Activated CD8-positive, alpha-beta memory T cell treated with anti-CD3 and anti-CD28 coated beads for 48 hours (primary cell): Measurements from ENCODE around the gene HERC2.

Experiments
- DNase-seq, 3 experiments: peaks; one replicate each; pipeline ENCODE4 v3.0.0-alpha.2; 2020; ENCODE audit warnings: low read depth in 2 of 3, low spot score in 2 of 3

Gene HERC2

DNA sequence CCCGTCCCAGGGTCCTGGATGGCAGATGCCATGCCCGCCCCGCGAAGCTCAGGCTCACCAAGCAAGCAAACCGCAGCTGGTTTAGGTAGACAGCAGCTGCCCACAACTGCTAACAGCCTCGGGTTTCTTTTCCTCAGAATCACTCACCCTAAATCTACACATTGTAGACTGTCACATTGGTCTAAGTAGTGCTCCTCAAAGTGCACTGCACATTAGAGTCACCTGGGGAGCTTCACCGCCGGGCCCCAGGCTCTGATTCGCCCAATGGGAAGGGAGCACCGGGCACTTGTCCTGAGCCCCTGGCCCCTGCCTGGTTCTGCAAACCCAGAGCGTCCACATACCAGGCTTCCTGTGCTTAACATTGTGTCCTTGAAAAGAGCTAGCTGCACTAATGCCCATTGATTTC is 223.6 kb downstream of the HERC2 start:
- DNase-seq: no peak

DNA sequence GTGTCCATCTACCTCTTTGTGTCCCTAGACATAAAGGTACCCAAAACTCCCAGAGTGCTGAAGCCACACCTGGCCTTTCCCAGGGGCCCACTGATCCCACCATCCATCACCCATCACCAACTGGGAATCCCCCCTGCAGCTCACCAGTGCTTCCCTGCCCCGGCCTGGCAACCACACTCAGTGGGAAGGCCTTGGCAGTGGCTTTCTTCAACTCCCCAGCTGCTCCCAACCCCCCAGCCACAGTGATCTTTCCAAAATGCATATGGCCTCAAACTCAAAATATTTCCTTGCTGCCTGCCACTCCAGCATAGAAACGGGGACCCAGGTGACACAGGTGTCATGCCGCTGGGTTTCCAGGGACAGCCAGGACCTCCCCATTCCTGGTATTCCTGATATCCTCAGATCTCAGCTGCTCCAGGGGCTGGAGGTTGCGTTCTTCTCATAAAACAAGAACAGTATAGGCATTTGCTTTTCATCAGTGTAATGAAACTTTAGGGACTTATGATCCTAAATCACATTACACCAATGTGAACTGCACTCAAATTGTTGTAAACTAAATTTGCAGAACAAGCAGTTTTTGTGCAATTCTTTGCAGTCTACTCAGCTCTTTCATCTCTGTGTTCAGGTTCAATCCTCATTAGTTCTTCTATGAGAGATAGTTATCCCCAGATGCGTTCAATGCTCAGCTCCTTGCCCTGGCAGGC is 224.2 kb downstream of the HERC2 start:
- DNase-seq: no peak

DNA sequence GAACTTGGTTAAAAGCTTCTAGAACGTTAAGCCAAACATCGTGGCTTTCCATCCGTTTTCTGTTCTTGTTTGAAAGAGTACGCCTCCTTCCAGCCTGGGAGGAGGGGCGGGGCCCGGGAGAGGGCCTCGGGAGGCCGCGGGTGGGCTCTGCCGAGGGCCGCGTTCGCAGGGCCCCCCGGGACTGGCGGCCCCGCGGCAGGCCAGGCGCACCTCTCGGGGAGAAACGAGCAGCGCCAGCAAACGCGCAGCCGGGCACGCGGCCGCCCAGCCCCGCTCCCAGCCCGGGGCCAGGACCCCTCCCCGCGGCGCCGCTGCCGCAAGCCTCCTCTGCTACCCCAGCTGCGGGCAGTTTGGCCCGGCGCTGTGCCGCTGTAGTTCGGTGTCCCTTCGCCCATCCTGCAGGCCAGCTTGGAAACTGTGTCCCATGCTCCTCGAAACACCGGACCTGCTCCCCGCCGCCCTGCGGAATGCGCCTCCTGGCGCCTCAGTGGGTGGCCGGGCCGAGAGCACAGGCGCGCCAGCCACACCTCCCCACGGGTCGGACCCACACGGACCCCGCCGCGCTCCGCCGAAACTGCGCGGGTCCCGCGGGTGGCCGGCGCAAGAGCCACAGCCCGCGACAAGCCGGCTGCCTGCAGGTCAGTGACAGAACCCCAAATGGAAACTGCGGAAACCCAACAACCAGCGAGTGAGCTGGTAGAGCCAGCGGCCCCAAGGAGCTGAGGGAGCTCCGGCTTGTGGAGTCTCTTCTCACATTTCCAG is 225.1 kb downstream of the HERC2 start:
- no peak for DNase-seq

DNA sequence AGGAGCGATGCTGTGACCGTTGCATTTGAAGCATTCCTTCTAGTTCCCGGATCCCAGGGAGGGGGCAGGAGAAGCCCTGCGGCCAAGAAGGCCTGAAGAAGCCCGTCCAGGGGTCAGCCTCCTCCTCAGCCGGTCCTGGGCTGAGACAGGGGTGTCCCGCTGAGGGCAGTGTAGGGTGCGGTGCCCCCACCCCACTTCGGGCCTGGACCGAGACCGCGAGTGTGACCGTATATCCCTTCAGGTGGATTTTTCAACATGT is 225.6 kb downstream of the HERC2 start:
- DNase-seq: no peak

DNA sequence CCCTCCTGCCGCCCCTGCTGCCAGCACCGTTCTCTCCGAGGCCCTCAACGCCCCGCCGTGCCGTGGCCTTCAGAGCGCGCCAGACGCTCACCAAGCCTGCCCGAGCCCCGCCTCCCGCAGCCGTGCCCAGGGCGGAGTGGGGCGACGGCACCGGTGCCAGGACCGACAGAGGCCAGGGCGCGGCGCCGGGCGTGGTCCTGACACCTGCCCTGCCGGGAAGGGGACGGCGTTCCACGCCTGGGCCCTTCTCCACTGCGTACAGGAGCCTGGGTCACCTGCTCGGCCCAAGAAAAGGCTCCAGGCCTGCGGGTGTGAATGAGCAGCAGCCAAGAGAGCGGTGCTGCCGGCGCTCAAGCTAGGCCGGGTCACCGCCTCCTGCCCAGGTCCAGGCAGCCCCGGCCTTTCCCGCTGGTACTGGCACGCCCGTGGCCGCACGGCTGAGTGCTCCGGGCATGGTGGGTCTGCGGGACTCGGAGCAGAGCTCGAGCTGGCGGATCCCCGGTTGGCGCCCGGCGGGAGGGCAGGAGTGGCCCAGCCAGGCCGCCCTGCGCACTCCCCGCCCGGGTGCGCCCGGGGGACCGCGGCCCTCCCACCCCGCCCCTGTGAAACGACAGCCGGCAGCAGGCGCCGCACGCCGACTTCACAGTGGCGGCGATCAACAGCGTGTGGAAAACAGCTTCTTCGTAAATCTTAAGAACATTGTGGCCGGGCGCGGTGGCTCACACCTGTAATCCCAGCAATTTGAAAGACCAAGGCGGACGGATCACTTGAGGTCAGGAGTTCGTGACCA is 227.1 kb downstream of the HERC2 start:
- DNase-seq: no peak

DNA sequence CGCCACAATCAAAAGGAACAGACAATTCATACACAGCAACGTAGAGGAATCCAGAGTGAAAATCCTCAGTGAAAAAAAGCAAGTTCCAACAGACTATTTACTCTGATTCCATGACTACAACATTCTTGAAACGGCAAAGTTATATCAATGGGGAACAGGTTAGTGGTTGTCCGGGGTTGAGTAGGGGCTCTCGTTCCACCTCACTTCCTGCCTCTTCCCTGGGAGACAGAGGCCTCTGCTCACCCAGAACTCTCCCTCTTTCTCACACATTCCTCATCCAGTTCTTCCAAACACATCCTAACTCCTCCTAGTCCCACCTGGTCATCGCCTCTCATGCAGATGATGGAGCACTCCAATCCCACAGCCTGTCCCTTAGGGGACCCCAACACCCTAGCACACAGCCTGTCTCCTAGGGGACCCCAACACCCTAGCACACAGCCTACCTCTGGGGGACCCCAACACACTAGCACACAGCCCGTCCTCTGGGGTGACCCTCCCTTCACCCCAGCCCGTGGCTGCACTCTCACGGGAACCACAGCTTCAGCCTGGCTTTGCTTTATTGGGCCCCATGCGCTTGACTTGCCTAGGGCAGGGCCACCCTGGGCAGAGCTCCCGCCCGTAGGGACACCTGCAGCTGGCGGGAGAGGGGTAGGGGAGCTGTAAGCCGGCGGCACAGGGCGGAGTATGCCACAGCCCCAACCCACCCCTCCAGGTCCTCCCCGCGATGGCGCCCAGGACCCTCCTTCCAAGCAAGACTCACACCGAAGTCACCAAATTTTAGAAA is 228.0 kb downstream of the HERC2 start:
- DNase-seq: no peak

DNA sequence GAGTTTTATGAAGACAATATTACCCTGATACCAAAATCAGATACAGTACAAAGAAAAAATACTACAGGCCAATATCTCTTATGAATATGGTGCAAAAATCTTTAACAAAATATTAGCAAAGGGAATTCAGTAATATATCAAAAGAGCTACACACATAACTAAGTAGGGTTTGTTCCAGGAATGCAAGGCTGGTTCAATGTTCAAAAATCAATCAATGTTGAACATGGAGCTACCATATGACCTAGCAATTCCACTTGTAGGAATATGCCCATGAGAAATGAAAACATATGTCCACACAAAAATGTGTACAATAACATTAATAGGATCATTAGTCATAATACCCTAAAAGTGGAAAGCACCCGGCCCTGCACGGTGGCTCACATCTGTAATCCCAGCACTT is 230.7 kb downstream of the HERC2 start:
- no peak for DNase-seq

DNA sequence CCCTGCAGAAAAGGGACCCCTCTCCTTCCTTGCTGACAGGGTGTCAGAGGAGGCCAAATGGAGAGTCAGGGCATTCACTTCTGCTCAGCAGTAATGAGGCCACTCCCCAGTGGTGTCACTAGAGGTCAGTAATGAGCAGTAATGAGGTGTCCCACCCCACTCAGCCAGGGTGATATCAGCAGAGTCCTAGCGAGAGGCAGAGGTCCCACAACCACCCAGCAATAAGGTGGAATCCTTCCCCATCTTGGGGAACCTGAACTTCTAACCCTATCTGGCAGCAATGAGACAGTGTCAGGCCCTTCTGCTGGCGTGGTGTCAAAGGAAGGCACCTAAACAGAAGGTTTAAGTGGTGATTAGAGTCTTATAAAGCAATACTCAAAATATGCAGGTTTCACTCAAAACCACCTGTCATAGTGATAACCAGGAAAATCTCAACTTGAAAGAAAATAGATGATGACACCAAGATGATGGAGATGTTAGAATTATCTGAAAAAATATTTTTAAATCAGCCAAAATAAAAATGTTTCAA is 235.7 kb downstream of the HERC2 start:
- no peak for DNase-seq

DNA sequence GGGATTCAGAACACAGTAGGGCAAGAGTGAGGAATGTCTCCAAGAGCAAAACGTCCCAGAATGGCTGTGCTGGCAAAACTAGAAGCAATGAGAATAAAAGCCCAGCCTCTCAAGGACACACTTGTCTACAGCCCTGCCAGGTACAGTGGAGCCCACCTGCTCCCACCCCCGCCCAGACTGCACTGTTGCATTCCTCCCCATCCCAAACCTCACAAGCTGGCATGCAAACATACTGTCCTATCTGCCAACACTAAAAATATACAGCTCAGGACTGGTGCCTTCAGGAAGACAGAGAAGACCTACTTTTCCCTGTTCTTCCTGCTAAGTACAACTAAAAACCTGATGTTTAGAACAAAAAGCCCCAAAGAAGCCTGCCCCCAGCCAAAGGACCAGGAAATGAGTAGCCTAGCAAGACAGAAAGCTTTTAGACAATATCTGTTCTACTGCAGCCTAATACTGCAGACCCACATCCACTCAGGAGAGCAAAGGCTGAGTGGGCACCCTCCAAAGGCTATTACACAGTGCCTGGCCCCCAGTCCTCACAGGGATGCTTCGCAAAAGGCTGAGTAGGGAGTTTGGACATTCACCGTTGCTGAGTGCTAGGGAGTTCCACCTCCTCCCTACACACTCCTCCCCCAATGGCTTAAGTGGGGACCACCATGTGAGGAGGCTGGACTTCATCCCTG is 236.3 kb downstream of the HERC2 start:
- DNase-seq: no peak

DNA sequence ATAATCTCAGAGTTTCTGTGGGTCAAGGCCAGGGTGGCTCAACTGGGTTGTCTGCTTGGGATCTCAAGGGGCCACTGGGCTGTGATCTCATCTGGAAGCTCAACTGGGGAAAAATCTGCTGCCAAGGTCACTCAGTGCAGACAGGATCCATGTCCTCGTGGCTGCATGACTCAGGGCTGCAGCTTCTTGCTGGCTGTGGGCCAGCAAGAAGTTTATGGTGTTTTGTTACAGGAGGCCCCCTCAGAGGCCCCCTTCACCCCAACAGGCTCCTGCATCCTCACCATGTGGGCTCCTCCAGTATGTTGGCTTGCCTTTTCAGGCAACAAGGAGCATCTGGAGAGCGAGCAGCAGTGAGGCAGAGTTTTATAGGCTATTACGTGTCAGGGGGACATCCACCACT is 237.4 kb downstream of the HERC2 start:
- no peak for DNase-seq

DNA sequence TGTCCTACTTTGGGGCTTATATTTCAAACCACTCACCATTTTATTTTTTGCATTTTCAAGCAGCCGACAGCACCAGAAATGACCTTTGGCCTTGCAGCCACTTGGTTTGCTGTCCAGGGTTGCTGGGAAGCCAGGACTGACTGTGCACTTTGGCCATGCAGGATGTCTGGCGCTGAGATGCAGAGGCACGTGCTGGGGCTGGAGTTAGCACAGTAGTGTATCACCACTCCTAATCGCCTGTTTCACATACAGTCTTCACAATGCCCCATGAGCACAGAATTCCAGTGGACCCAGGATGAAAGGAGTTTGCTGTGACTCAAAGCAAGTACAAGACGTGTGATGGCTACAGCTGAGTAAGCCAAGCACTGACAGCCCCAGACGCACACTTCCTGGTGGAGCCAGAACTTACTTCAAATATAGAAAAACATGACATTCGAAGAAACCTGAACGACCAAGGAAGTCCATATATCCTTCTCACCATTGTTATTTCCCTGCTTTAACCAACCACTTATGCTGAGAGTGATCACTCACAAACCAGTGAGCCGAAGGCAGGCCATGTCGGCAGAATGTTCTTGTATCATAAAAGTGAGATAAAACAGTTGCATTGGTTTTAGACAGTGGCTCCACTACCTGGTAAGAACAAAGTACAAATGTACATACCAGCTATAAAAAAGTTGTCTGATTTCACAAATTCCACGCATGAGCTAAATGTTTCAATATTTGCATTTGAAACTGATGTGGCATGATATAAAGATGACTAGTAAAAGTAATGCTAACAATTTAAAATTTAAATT is 238.9 kb downstream of the HERC2 start:
- no peak for DNase-seq

DNA sequence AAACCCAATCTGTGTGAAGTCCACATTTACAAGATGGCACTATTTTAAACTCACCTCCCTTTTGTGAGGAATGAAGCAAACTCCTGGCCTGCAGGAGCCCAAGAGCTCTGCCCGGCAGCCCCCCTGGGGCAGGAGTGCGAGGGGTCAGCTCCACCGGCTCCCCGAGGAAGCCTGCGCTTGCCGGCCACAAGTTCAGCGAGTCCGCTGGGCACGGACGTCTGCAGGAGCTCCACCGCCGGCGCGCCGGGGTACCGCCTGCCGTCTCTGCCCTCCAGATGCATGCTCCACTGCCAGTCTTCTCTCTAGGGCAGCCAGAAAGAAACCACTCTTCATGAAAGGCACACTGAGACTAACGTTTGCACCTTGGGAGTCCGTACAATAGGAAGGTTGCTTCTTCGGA is 240.4 kb downstream of the HERC2 start:
- DNase-seq: no peak

DNA sequence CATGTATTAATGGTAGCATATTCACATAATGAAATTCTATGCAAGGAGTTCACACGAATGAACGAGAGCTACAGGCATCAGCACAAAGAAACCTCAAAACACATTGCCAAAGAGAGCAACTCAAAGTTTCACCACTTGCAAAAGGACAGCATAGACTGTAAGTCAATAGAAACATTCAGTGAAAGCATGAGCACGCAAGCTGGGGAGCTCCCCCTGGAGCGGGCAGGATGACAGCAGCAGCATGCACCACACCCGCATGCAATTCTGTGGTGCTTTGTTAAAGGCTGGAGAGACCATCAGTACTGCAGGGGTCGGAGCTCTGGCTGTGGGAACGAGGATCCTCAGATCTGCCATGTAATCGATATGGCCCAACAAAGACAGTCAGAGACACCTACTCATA is 241.6 kb downstream of the HERC2 start:
- DNase-seq: no peak

DNA sequence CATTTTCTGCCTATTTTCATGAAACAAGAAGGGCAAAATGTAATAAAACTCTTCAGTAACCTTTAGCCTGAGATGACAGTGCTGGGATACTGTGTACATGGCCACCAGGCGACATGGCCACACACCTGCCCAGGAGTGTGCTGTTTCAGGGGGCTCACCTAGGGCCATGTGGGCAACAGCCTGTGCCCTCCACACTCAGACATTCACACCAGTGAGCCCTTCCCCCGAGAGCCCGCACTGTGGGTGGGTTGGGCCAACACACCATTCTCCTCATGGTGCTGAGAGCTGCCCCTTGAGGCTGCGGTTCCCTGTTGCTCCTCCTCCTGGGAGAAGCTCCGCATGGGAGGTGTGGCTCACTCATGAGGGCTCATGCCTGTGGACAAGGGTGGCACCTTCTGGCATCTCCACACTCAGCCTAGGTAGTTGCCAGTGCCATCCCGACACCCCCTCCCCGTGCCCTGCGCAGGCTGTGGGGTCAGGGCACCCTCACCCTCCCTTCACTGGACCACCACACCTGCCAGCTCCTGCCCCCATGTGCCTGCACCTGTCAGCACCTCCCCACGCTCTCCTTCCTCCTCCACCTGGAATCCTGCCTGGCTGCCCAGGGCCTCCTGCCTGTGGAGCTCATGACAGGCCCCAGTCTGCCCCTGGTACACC is 242.5 kb downstream of the HERC2 start:
- no peak for DNase-seq

DNA sequence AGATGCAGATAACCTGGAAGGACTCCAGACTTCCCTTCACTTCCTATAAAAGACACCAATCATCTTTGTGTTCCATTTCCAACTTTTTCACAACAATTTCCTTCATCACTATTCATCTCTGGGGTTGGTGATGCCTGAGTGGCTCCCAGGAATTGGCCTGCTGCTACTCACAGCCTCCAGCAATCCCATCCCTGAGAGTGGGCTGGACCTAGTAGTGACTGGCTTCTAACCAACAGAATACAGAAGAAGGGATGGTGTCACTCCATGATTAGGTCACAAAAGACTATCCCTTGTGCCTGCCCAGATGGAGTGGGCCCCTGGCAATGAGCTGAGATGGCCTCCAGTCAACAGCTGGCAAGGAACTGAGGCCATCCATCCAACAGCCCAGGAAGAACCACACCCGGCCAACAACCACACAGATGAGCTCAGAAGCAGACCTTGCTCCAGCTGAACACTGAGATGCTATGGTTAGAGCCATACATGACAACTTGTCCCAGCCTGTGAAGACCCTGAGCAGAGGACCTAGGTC is 243.7 kb downstream of the HERC2 start:
- DNase-seq: no peak

DNA sequence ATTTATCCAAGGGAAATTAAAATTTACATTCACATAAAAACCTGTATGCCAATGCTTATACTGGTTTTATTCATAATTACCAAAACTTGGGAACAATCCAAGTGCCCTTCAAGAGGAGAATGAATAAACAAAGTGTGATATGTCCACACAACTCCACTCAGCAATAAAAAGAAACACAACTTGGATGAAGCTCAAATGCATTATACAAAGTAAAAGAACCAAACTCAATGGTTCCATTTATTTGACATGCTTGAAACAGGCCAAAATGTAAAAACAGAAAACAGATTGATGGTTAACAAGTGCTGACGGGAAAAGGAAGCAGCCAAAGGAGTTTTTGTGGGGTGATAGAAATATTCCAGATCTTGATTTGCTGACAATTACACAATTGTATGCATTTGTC is 246.4 kb downstream of the HERC2 start:
- DNase-seq: no peak

DNA sequence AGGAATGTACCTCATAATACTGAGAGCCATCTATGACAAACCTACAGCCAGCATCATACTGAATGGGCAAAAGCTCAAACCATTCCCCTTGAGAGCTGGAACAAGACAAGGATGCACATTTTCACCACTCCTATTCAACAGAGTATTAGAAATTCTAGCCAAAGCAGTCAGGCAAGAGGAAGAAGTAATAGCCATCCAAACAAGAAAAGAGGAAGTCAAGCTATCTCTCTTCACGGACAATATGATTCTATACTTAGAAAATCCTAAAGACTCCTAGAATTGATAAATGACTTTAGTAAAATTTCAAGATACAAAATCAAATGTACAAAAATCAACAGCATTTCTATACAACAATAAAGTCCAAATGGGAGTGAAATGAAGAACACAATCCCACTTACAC is 253.0 kb downstream of the HERC2 start:
- no peak for DNase-seq

DNA sequence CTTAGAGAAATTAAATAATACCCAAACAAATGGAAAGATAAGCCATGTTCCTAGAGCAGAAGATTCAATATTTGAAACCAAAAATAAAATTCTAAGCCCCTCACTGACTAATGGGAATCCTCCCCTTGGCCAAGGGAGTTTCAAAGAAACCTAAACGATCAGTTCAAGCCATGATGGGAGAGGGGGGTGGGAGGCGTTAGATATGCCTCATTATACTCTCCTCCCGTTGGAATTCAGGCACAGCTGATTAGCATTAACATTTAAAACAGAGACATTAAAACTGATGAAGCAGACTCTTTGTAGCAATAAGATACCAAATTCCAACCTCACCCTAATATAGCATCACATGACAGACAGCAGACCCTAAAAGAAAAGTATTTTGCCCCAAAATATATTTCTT is 255.7 kb downstream of the HERC2 start:
- DNase-seq: no peak
